Pancreas (tissue), 10 donors: Measurements from ENCODE around the gene ZBTB20. TPM values are rescaled to one million over a fixed set of nuclear protein-coding genes. Genes with fewer than 3 reads are reported as not detected.

ENCODE experiments used
- ATAC-seq, 4 donors: fragments of 200-7000 bp; cut with Tn5 transposase; one replicate each; pipeline versions ENCODE4 v1.8.0 to v1.9.1; 2020; ENCODE audit warnings: mild to moderate bottlenecking in 4 of 4, moderate library complexity in 4 of 4
- DNase-seq, 6 donors: peaks; one replicate each; pipeline ENCODE4 v3.0.0-alpha.2; 2020
- FAIRE-seq: peaks from 2 replicates; lab custom pipeline; 2012; peaks lifted over from hg19 to GRCh38; lab: Jason Lieb, UNC
- H3K27ac ChIP-seq, 4 donors: fragments of 200-600 bp; sonication (generic); 1 replicate in 3 of 4; 2 replicates in 1 of 4; pipeline versions ENCODE4 v1.5.0 to v1.8.0; 2020
- H3K27me3 ChIP-seq, 4 donors: fragments of 200-600 bp; one replicate each; pipeline ENCODE4 v1.8.0; 2021
- H3K36me3 ChIP-seq, 3 donors: fragments of 200-600 bp; sonication (generic) in 1 of 3; one replicate each; pipeline versions ENCODE4 v1.5.0 to v1.8.0; 2020 to 2021
- H3K4me1 ChIP-seq, 3 donors: fragments of 200-600 bp; one replicate each; pipeline ENCODE4 v1.8.0; 2021
- H3K4me3 ChIP-seq, 4 donors: fragments of 200-600 bp; sonication (generic) in 2 of 4; one replicate each; pipeline versions ENCODE4 v1.5.0 to v1.8.0; 2020 to 2021
- H3K9me3 ChIP-seq, 4 donors: fragments of 200-600 bp; one replicate each; pipeline ENCODE4 v1.8.0; 2021
- WGBS, 2 donors: extraction: QIAGEN DNeasy Blood & Tissue Kit; methylation state at CpG; one replicate each; pipeline ENCODE4 v1.1.7; 2013; 5-methylcytosine and 5-hydroxymethylcytosine counted together
- intact Hi-C, 3 donors: fragments of 100-400 bp; cut with DNase I; formaldehyde crosslinking; loops; one replicate each; pipeline versions ENCODE4 v1.11.1 to v1.14.2; 2022
- polyA plus RNA-seq, 2 donors: library from polyadenylated mRNA; stranded (reverse); fragments of 200-250 nt; gene quantifications; one replicate each; pipeline ENCODE4 v1.2.3, GENCODE V29; 2013
- total RNA-seq, 6 donors: library from RNA; stranded (reverse); fragmentation: NEBNext Ultra II Directional in 4 of 6; extraction: Animal tissue kit (Norgen Biotek cat#: 25700) in 4 of 6; gene quantifications; one replicate each; pipeline versions ENCODE4 v1.2.1 to v1.2.4, GENCODE V29; 2021 to 2023
- TF ChIP-seq, protein P1 (sequence below), 4 donors: fragments of 200-600 bp; sonication (generic) in 3 of 4; IDR thresholded peaks; one replicate each; pipeline versions ENCODE4 v1.5.0 to v1.8.0; 2021; ENCODE audit warnings: antibody characterized with exemption in 4 of 4
- donor health status: healthy with polysubstance abuse.
- donor health status: DM: no; HTN: no; CAD: no; lungs with moderate emphysema.
- donor health status: DM: no; HTN: no; CAD: no.
- donor health status: control.
- donor health status: control.
- donor health status: Bipolar disorder and iron deficiency.
- donor health status: DM: yes; HTN: yes; CAD: no.
- donor health status: DM: no; HTN: no; CAD: no.
- donor health status: DM: no; HTN: no; CAD: no.
- donor health status: DM: yes; HTN: yes; CAD: no.

ZBTB20 gene
- total and polyA plus RNA-seq, 8 donors: 1.3 to 81.5 (median 43.7) TPM

DNA sequence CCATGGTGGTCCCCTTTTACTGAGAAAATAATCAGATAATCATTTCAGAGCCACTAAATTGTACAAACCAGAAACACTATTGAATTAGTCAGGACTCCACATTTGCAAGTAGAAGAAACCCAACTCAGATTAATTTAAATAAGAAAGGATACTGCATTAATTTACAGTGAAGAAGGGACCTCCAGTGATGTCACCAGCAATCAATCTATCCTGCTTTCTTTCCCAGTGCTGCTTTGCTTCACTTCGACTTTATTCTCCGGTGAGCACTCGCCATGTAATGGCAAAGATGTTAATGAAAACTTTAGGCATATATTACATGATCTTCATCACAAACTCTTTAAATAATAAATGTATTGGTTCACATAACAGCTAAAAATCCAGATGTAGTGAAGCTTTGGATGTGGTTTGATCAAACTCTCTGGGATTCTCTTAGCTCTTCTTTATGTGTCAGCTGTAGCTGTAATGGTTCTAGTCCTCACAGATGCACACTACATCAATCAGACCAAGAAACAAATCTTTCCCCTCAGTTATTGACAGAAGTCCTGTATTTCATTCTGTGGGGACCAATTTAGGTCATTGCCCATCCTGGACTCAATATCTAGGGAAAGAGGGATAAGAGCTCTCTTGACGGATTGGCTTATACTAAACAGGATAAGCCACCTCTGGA lies 14.2 kb upstream of the ZBTB20 start:
- intact Hi-C loops: loop anchor here in 1 of 3 donors (10.0 kb wide), 1 partner anchor 336 kb away; no protein-coding TSS in a partner anchor
- H3K36me3 ChIP-seq: no peaks in the 10 kb centered on the region
- no peak for FAIRE-seq
- no peak overlapping the region for H3K27ac ChIP-seq
- H3K27me3 ChIP-seq: no peaks in the 10 kb centered on the region
- no peak for DNase-seq
- WGBS, 2 donors: 95 to 97% methylated on average over 4 of the region's 4 CpGs
- H3K9me3 ChIP-seq: no peaks in the 10 kb centered on the region
- no peaks in the 10 kb centered on the region for H3K4me1 ChIP-seq
- TF ChIP-seq, protein P1, sequence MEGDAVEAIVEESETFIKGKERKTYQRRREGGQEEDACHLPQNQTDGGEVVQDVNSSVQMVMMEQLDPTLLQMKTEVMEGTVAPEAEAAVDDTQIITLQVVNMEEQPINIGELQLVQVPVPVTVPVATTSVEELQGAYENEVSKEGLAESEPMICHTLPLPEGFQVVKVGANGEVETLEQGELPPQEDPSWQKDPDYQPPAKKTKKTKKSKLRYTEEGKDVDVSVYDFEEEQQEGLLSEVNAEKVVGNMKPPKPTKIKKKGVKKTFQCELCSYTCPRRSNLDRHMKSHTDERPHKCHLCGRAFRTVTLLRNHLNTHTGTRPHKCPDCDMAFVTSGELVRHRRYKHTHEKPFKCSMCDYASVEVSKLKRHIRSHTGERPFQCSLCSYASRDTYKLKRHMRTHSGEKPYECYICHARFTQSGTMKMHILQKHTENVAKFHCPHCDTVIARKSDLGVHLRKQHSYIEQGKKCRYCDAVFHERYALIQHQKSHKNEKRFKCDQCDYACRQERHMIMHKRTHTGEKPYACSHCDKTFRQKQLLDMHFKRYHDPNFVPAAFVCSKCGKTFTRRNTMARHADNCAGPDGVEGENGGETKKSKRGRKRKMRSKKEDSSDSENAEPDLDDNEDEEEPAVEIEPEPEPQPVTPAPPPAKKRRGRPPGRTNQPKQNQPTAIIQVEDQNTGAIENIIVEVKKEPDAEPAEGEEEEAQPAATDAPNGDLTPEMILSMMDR (IDR thresholded peaks at IDR 0.05): no peak
- no peak overlapping the region for H3K4me3 ChIP-seq
- no peak for ATAC-seq

DNA sequence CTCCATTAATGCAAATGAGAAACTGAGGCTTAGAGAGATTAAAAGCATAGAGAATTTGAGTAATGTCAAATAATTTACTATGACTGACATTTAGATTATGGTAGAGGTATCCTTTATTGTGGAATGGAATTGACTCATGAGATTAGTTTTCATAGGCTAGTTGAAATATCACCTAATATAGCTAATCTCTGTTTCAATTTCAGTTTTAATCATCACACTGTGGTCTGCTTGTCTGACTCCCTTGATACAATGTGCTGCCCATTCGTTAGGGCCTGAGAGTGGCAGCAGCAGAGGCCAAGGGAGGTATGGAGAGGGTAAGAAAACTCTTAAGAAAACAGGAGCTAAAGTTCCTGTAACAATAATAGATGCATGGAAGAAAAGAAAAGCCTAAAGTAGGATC lies 13.2 kb upstream of the ZBTB20 start:
- Histone ChIP-seq H3K9me3 (no peaks in the 10 kb centered on the region), H3K4me3 (no peak overlapping the region), H3K27me3 (no peaks in the 10 kb centered on the region), H3K4me1 (no peaks in the 10 kb centered on the region), H3K27ac (no peak overlapping the region), H3K36me3 (no peaks in the 10 kb centered on the region)
- intact Hi-C loops: loop anchor here in 1 of 3 donors (10.0 kb wide), 1 partner anchor 335 kb away; no protein-coding TSS in a partner anchor
- no peak for FAIRE-seq
- ATAC-seq: no peak
- DNase-seq: no peak
- TF ChIP-seq, protein P1 (IDR thresholded peaks at IDR 0.05): no peak
- 84 to 91% methylated on average over 1 of the region's 1 CpG for WGBS, 2 donors

DNA sequence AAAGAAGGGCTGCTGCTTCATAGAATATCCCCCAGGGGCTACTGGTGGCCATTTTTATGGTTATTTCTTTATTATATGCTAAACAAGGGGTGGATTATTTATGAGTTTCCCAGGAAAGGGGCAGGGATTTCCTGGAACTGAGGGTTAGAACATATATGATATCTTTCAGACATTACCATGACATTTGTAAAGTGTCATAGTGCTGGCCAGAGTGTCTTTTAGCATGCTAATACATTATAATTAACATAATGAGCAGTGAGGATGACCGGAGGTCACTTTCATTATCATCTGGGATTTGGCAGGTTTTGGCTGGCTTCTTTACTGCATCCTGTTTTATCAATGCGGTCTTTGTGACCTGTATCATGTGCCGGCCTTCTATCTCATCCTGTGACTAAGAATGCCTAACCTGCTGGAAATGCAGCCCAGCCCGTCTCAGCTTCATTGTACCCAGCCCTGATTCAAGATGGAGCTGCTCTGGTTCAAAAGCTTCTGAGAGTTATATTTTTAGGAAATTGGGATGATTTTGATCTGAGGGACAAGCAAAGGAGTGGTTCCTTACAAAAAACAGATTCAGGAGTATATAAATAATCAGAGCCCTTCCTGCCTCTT lies 9.1 kb upstream of the ZBTB20 start:
- Histone ChIP-seq H3K9me3 (no peaks in the 10 kb centered on the region), H3K27me3 (no peaks in the 10 kb centered on the region), H3K4me3 (no peak overlapping the region), H3K4me1 (no peaks in the 10 kb centered on the region), H3K27ac (no peak overlapping the region), H3K36me3 (no peaks in the 10 kb centered on the region)
- FAIRE-seq (no peak), ATAC-seq (no peak), DNase-seq (no peak)
- TF ChIP-seq, protein P1 (IDR thresholded peaks at IDR 0.05): no peak
- 64 to 65% methylated on average over 4 of the region's 4 CpGs for WGBS, 2 donors
- intact Hi-C loops: no loop called here

DNA sequence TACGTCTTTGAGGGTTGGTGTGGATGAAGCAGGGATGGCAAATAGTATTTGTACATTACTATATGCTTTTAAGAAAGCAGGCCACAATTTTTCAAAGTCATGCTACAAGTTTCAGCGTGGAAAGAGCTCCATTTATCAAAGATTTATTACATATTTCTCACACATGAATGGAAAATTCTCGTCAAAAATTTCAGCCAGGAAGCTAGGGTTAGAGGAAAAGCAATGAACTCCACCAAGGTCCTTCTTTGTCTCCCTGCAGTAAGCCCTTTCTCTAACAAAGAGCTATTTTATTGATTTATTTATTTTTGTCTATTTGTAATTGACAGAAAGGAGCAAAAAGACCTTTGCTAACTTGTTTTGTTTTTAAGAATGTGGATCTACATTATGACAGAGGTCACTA lies 7.5 kb upstream of the ZBTB20 start:
- H3K4me3 ChIP-seq: no peak overlapping the region
- FAIRE-seq (no peak), ATAC-seq (no peak), DNase-seq (no peak)
- TF ChIP-seq, protein P1 (IDR thresholded peaks at IDR 0.05): no peak
- H3K36me3 ChIP-seq: no peaks in the 10 kb centered on the region
- H3K9me3 ChIP-seq: no peaks in the 10 kb centered on the region
- H3K4me1 ChIP-seq: no peaks in the 10 kb centered on the region
- WGBS, 2 donors: 51% methylated on average over 3 of the region's 3 CpGs
- intact Hi-C loops: no loop called here
- H3K27me3 ChIP-seq: no peaks in the 10 kb centered on the region
- no peak overlapping the region for H3K27ac ChIP-seq

DNA sequence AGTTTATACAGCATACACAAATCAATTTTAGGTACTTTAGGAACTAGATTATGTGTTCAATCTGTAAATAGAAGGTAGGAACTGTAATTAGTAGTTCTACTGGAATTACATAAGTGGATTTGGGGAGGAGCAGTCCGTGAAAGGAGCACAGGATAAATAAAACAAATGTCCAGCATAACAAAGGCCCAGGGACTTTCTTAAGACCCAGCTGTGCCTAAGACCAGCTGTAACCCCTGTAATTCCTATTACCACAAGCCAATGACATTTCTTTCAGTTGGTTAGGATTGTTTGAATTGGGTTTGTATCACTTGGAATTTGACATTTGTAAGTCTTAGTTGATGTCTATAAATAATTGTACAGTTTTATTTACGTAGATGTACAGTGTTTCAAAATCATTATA lies 4.8 kb upstream of the ZBTB20 start:
- H3K36me3 ChIP-seq: no peaks in the 10 kb centered on the region
- intact Hi-C loops: no loop called here
- no peak for FAIRE-seq
- no peaks in the 10 kb centered on the region for H3K9me3 ChIP-seq
- TF ChIP-seq, protein P1 (IDR thresholded peaks at IDR 0.05): no peak
- no peak for DNase-seq
- ATAC-seq: no peak
- no peak overlapping the region for H3K27ac ChIP-seq
- peaks cover 0 to 7% (median 3%) of the 10 kb centered on the region in 3 donors for H3K4me1 ChIP-seq
- no peak overlapping the region for H3K4me3 ChIP-seq
- WGBS, 2 donors: 85 to 92% methylated on average over 2 of the region's 2 CpGs
- H3K27me3 ChIP-seq: no peaks in the 10 kb centered on the region
